Activated CD8-positive, alpha-beta memory T cell treated with anti-CD3 and anti-CD28 coated beads, Interleukin-2, amount 10 ng/mL, durations not matched to agents 7 days and 5 days (primary cell): ENCODE measurements around the gene CHD6. TPM values are rescaled to one million over a fixed set of nuclear protein-coding genes. Genes with fewer than 3 reads are reported as not detected.

Experiments
- ATAC-seq: fragments of 150-1000 bp; cut with Tn5 transposase; one replicate; pipeline ENCODE4 v1.10.0; 2021; ENCODE audit warnings: moderate library complexity
- CTCF ChIA-PET: fragments of 350-600 bp; sonication (Branson Sonifier 250); formaldehyde crosslinking; loops from one replicate; lab custom pipeline; 2021; ENCODE audit warnings: antibody characterized with exemption; lab: Charles Lee
- DNase-seq: peaks from one replicate; pipeline ENCODE4 v3.0.0-alpha.2; 2020
- H3K27ac Mint-ChIP-seq: one replicate; pipeline ENCODE4 v1.8.0; 2021; ENCODE audit warnings: mild to moderate bottlenecking, mixed read lengths
- H3K27me3 Mint-ChIP-seq: one replicate; pipeline ENCODE4 v1.8.0; 2021; ENCODE audit warnings: mixed read lengths
- H3K36me3 Mint-ChIP-seq: one replicate; pipeline ENCODE4 v1.8.0; 2021; ENCODE audit warnings: mild to moderate bottlenecking, mixed read lengths
- H3K4me1 Mint-ChIP-seq: one replicate; pipeline ENCODE4 v1.8.0; 2021; ENCODE audit warnings: mixed read lengths
- H3K4me3 Mint-ChIP-seq: one replicate; pipeline ENCODE4 v1.8.0; 2021; ENCODE audit warnings: mild to moderate bottlenecking, moderate library complexity, mixed read lengths
- H3K9me3 Mint-ChIP-seq: one replicate; pipeline ENCODE4 v1.8.0; 2022; ENCODE audit warnings: low read depth, mixed read lengths
- total RNA-seq, 2 experiments: library from RNA; stranded (reverse); gene quantifications; one replicate each; pipeline ENCODE4 v1.2.3, GENCODE V29; 2021

Gene CHD6
- total RNA-seq, 2 experiments from 2014 or later = 32.2 to 33.5 TPM

- CTCF ChIA-PET = no interaction called here
- peaks cover 3% of the 10 kb centered on the region for H3K9me3 Mint-ChIP-seq
- peaks cover 23% of the 10 kb centered on the region for H3K36me3 Mint-ChIP-seq
- ATAC-seq = no peak
- no peaks in the 10 kb centered on the region for H3K27me3 Mint-ChIP-seq
- peaks cover 3% of the 10 kb centered on the region for H3K4me1 Mint-ChIP-seq
- H3K27ac Mint-ChIP-seq = no peak overlapping the region
- no peak for DNase-seq
- no peak overlapping the region for H3K4me3 Mint-ChIP-seq
Measured at GRCh38 chr20:41467220-41467619, 151.0 kb downstream of the CHD6 start.

- H3K36me3 Mint-ChIP-seq = peaks cover 34% of the 10 kb centered on the region
- no peak for DNase-seq
- H3K4me1 Mint-ChIP-seq = peaks cover 12% of the 10 kb centered on the region
- H3K9me3 Mint-ChIP-seq = peaks cover 6% of the 10 kb centered on the region
- no peak overlapping the region for H3K27ac Mint-ChIP-seq
- no peak overlapping the region for H3K4me3 Mint-ChIP-seq
- no peak for ATAC-seq
- no peaks in the 10 kb centered on the region for H3K27me3 Mint-ChIP-seq
- CTCF ChIA-PET = no interaction called here
Measured at GRCh38 chr20:41463567-41463966, 154.6 kb downstream of the CHD6 start.

GRCh38 chr20:41462372-41463161, 155.6 kb downstream of the CHD6 start:
- Mint-ChIP-seq H3K4me1 (peaks cover 12% of the 10 kb centered on the region), H3K9me3 (peaks cover 6% of the 10 kb centered on the region), H3K27ac (no peak overlapping the region), H3K4me3 (no peak overlapping the region), H3K27me3 (no peaks in the 10 kb centered on the region), H3K36me3 (peaks cover 33% of the 10 kb centered on the region)
- DNase-seq = no peak
- CTCF ChIA-PET = no interaction called here
- ATAC-seq = peak; percentile 30

GRCh38 chr20:41458761-41459160, 159.4 kb downstream of the CHD6 start:
- DNase-seq = no peak
- peaks cover 12% of the 10 kb centered on the region for H3K4me1 Mint-ChIP-seq
- H3K4me3 Mint-ChIP-seq = no peak overlapping the region
- peaks cover 3% of the 10 kb centered on the region for H3K9me3 Mint-ChIP-seq
- CTCF ChIA-PET = no interaction called here
- ATAC-seq = no peak
- no peaks in the 10 kb centered on the region for H3K27me3 Mint-ChIP-seq
- H3K36me3 Mint-ChIP-seq = peaks cover 24% of the 10 kb centered on the region
- no peak overlapping the region for H3K27ac Mint-ChIP-seq

- no peak overlapping the region for H3K27ac Mint-ChIP-seq
- peaks cover 10% of the 10 kb centered on the region for H3K4me1 Mint-ChIP-seq
- no peak for ATAC-seq
- H3K36me3 Mint-ChIP-seq = peaks cover 22% of the 10 kb centered on the region
- peaks cover 3% of the 10 kb centered on the region for H3K9me3 Mint-ChIP-seq
- CTCF ChIA-PET = interaction anchor here (1.2 kb wide), 1 partner anchor 13 kb away, joined by 3 read pairs; no protein-coding TSS in a partner anchor
- DNase-seq = no peak
- no peak overlapping the region for H3K4me3 Mint-ChIP-seq
- no peaks in the 10 kb centered on the region for H3K27me3 Mint-ChIP-seq
Measured at GRCh38 chr20:41457173-41457857, 160.9 kb downstream of the CHD6 start.

GRCh38 chr20:41456351-41456750, 161.8 kb downstream of the CHD6 start:
- Mint-ChIP-seq H3K36me3 (peaks cover 19% of the 10 kb centered on the region), H3K27me3 (no peaks in the 10 kb centered on the region), H3K4me3 (no peak overlapping the region), H3K9me3 (peaks cover 3% of the 10 kb centered on the region), H3K4me1 (peaks cover under 1% of the 10 kb centered on the region), H3K27ac (no peak overlapping the region)
- CTCF ChIA-PET = interaction anchor here (1.2 kb wide), 1 partner anchor 14 kb away, joined by 3 read pairs; no protein-coding TSS in a partner anchor
- no peak for DNase-seq
- ATAC-seq = no peak

- DNase-seq (no peak), ATAC-seq (no peak)
- CTCF ChIA-PET = no interaction called here
- Mint-ChIP-seq H3K27ac (no peak overlapping the region), H3K9me3 (no peaks in the 10 kb centered on the region), H3K36me3 (peaks cover 11% of the 10 kb centered on the region), H3K27me3 (no peaks in the 10 kb centered on the region), H3K4me1 (no peaks in the 10 kb centered on the region), H3K4me3 (no peak overlapping the region)
Measured at GRCh38 chr20:41454250-41454649, 163.9 kb downstream of the CHD6 start.

- H3K9me3 Mint-ChIP-seq = no peaks in the 10 kb centered on the region
- DNase-seq (no peak), ATAC-seq (no peak)
- CTCF ChIA-PET = no interaction called here
- no peaks in the 10 kb centered on the region for H3K4me1 Mint-ChIP-seq
- H3K27ac Mint-ChIP-seq = no peak overlapping the region
- peaks cover 11% of the 10 kb centered on the region for H3K36me3 Mint-ChIP-seq
- H3K4me3 Mint-ChIP-seq = no peak overlapping the region
- no peaks in the 10 kb centered on the region for H3K27me3 Mint-ChIP-seq
Measured at GRCh38 chr20:41453010-41453950, 164.9 kb downstream of the CHD6 start.

- peaks cover 14% of the 10 kb centered on the region for H3K36me3 Mint-ChIP-seq
- no peaks in the 10 kb centered on the region for H3K9me3 Mint-ChIP-seq
- DNase-seq = no peak
- no peaks in the 10 kb centered on the region for H3K27me3 Mint-ChIP-seq
- H3K4me3 Mint-ChIP-seq = no peak overlapping the region
- H3K4me1 Mint-ChIP-seq = no peaks in the 10 kb centered on the region
- no peak overlapping the region for H3K27ac Mint-ChIP-seq
- CTCF ChIA-PET = no interaction called here
- ATAC-seq = no peak
Measured at GRCh38 chr20:41452226-41452625, 166.0 kb downstream of the CHD6 start.

- Mint-ChIP-seq H3K4me1 (peaks cover 5% of the 10 kb centered on the region), H3K36me3 (peaks cover 18% of the 10 kb centered on the region), H3K27ac (no peak overlapping the region), H3K9me3 (no peaks in the 10 kb centered on the region), H3K27me3 (no peaks in the 10 kb centered on the region), H3K4me3 (no peak overlapping the region)
- ATAC-seq = no peak
- CTCF ChIA-PET = no interaction called here
- DNase-seq = no peak
Measured at GRCh38 chr20:41447006-41447405, 171.2 kb downstream of the CHD6 start.

GRCh38 chr20:41446456-41446855, 171.7 kb downstream of the CHD6 start:
- ATAC-seq = no peak
- no peak for DNase-seq
- Mint-ChIP-seq H3K27me3 (no peaks in the 10 kb centered on the region), H3K27ac (no peak overlapping the region), H3K4me3 (no peak overlapping the region), H3K4me1 (peaks cover 5% of the 10 kb centered on the region), H3K9me3 (no peaks in the 10 kb centered on the region), H3K36me3 (peaks cover 18% of the 10 kb centered on the region)
- CTCF ChIA-PET = no interaction called here

- ATAC-seq (no peak), DNase-seq (no peak)
- CTCF ChIA-PET = no interaction called here
- Mint-ChIP-seq H3K27me3 (no peaks in the 10 kb centered on the region), H3K9me3 (no peaks in the 10 kb centered on the region), H3K36me3 (peaks cover 19% of the 10 kb centered on the region), H3K4me1 (peaks cover 5% of the 10 kb centered on the region), H3K4me3 (no peak overlapping the region), H3K27ac (no peak overlapping the region)
Measured at GRCh38 chr20:41444821-41445220, 173.4 kb downstream of the CHD6 start.

GRCh38 chr20:41443691-41444090, 174.5 kb downstream of the CHD6 start:
- ATAC-seq = no peak
- CTCF ChIA-PET = no interaction called here
- Mint-ChIP-seq H3K27me3 (no peaks in the 10 kb centered on the region), H3K9me3 (no peaks in the 10 kb centered on the region), H3K4me3 (no peak overlapping the region), H3K27ac (no peak overlapping the region), H3K4me1 (peaks cover 5% of the 10 kb centered on the region), H3K36me3 (peaks cover 23% of the 10 kb centered on the region)
- DNase-seq = no peak
